Measurements from ENCODE around the gene PEX14. TPM values are rescaled to one million over a fixed set of nuclear protein-coding genes. Genes with fewer than 3 reads are reported as not detected.

Gene PEX14
- total RNA-seq, 1 experiment from 2014 or later = 27.3 TPM

DNA sequence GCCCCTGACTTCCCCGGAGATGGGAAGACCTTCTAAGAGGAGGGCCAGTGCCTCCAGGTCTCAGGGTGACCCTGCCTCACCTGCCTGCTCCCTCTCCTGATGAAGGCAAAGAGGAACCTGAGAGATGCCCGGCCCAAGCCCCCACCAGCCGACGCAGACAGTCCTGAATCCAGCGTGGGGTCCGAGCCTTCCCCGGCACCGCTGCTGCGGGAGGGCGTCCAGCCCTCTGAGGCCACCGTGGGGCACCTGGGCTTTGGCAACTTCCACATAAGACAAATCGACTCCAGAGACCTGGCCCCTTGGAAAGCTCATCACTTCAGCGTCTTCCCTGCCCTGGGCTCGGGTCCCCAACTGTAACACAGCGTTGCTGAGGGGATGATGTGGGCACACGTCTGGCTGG lies 199.5 kb downstream of the PEX14 start:
- no peak overlapping the region for H3K27ac Mint-ChIP-seq
- ATAC-seq (no peak), DNase-seq (ENCODE audit: low spot score) (no peak)
- CTCF ChIA-PET = no interaction called here
- H3K36me3 Mint-ChIP-seq = no peaks in the 10 kb centered on the region
- H3K4me1 Mint-ChIP-seq = peaks cover 32% of the 10 kb centered on the region
- POLR2A ChIA-PET = no interaction called here
- TF ChIP-seq, protein P1, sequence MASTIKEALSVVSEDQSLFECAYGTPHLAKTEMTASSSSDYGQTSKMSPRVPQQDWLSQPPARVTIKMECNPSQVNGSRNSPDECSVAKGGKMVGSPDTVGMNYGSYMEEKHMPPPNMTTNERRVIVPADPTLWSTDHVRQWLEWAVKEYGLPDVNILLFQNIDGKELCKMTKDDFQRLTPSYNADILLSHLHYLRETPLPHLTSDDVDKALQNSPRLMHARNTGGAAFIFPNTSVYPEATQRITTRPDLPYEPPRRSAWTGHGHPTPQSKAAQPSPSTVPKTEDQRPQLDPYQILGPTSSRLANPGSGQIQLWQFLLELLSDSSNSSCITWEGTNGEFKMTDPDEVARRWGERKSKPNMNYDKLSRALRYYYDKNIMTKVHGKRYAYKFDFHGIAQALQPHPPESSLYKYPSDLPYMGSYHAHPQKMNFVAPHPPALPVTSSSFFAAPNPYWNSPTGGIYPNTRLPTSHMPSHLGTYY (CRISPR knock-in tag; IDR thresholded peaks at IDR 0.05) = no peak
- TF ChIP-seq, protein P2, sequence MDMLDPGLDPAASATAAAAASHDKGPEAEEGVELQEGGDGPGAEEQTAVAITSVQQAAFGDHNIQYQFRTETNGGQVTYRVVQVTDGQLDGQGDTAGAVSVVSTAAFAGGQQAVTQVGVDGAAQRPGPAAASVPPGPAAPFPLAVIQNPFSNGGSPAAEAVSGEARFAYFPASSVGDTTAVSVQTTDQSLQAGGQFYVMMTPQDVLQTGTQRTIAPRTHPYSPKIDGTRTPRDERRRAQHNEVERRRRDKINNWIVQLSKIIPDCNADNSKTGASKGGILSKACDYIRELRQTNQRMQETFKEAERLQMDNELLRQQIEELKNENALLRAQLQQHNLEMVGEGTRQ (CRISPR knock-in tag; IDR thresholded peaks at IDR 0.05) = no peak
- TF ChIP-seq NFYB (CRISPR knock-in tag; conservative IDR thresholded peaks at IDR 0.05; ENCODE audit: low read depth) (no peak), ZNF396 (CRISPR knock-in tag; IDR thresholded peaks at IDR 0.05; ENCODE audit: borderline replicate concordance) (no peak), TCF7 (CRISPR knock-in tag; IDR thresholded peaks at IDR 0.05; ENCODE audit: low read depth) (no peak), JAZF1 (CRISPR knock-in tag; IDR thresholded peaks at IDR 0.05) (no peak), NR1H2 (CRISPR knock-in tag; IDR thresholded peaks at IDR 0.05) (no peak), CREM (CRISPR knock-in tag; IDR thresholded peaks at IDR 0.05) (no peak), SOX15 (CRISPR knock-in tag; IDR thresholded peaks at IDR 0.05) (no peak), CREB1 (CRISPR knock-in tag; IDR thresholded peaks at IDR 0.05) (no peak), NFATC4 (CRISPR knock-in tag; IDR thresholded peaks at IDR 0.05) (no peak), ELF4 (CRISPR knock-in tag; IDR thresholded peaks at IDR 0.05; ENCODE audit: low read depth) (no peak), ZNF671 (CRISPR knock-in tag; IDR thresholded peaks at IDR 0.05) (no peak), FOXJ3 (CRISPR knock-in tag; IDR thresholded peaks at IDR 0.05; ENCODE audit: borderline replicate concordance) (no peak)
- TF ChIP-seq, protein P3, sequence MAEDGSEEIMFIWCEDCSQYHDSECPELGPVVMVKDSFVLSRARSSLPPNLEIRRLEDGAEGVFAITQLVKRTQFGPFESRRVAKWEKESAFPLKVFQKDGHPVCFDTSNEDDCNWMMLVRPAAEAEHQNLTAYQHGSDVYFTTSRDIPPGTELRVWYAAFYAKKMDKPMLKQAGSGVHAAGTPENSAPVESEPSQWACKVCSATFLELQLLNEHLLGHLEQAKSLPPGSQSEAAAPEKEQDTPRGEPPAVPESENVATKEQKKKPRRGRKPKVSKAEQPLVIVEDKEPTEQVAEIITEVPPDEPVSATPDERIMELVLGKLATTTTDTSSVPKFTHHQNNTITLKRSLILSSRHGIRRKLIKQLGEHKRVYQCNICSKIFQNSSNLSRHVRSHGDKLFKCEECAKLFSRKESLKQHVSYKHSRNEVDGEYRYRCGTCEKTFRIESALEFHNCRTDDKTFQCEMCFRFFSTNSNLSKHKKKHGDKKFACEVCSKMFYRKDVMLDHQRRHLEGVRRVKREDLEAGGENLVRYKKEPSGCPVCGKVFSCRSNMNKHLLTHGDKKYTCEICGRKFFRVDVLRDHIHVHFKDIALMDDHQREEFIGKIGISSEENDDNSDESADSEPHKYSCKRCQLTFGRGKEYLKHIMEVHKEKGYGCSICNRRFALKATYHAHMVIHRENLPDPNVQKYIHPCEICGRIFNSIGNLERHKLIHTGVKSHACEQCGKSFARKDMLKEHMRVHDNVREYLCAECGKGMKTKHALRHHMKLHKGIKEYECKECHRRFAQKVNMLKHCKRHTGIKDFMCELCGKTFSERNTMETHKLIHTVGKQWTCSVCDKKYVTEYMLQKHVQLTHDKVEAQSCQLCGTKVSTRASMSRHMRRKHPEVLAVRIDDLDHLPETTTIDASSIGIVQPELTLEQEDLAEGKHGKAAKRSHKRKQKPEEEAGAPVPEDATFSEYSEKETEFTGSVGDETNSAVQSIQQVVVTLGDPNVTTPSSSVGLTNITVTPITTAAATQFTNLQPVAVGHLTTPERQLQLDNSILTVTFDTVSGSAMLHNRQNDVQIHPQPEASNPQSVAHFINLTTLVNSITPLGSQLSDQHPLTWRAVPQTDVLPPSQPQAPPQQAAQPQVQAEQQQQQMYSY (CRISPR knock-in tag; IDR thresholded peaks at IDR 0.05) = no peak
- TF ChIP-seq, protein P4, sequence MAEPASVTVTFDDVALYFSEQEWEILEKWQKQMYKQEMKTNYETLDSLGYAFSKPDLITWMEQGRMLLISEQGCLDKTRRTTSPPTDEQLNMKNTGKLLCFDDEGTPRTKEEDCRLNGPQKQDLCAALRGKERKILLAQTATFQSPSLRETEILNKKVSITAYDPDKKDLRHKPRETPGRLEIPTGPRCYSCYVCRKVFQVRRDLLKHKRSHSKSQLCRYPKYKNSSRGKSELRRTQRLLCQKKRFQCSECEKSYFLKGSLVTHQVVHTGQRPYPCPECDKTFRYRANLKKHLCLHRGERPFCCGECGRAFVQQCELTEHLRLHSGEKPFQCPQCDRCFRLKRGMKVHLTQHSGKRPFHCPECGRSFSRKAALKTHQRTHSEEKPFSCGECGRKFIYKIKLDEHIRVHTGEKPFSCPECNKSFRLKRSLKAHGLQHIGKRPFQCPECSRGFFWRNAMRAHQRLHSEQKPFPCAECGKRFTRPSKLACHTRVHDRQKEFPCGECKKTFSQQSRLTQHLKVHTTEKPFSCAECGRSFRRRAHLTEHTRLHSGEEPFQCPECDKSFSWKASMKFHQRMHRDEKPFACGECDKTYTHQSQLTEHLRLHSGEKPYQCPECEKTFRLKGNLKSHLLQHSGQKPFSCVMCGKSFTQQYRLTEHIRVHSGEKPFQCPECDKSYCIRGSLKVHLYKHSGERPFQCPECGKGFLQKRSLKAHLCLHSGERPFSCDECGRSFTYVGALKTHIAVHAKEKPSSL (CRISPR knock-in tag; conservative IDR thresholded peaks at IDR 0.05) = no peak
- TF ChIP-seq, protein P5, sequence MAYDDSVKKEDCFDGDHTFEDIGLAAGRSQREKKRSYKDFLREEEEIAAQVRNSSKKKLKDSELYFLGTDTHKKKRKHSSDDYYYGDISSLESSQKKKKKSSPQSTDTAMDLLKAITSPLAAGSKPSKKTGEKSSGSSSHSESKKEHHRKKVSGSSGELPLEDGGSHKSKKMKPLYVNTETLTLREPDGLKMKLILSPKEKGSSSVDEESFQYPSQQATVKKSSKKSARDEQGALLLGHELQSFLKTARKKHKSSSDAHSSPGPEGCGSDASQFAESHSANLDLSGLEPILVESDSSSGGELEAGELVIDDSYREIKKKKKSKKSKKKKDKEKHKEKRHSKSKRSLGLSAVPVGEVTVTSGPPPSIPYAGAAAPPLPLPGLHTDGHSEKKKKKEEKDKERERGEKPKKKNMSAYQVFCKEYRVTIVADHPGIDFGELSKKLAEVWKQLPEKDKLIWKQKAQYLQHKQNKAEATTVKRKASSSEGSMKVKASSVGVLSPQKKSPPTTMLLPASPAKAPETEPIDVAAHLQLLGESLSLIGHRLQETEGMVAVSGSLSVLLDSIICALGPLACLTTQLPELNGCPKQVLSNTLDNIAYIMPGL (CRISPR knock-in tag; IDR thresholded peaks at IDR 0.05) = no peak
- TF ChIP-seq, protein P6, sequence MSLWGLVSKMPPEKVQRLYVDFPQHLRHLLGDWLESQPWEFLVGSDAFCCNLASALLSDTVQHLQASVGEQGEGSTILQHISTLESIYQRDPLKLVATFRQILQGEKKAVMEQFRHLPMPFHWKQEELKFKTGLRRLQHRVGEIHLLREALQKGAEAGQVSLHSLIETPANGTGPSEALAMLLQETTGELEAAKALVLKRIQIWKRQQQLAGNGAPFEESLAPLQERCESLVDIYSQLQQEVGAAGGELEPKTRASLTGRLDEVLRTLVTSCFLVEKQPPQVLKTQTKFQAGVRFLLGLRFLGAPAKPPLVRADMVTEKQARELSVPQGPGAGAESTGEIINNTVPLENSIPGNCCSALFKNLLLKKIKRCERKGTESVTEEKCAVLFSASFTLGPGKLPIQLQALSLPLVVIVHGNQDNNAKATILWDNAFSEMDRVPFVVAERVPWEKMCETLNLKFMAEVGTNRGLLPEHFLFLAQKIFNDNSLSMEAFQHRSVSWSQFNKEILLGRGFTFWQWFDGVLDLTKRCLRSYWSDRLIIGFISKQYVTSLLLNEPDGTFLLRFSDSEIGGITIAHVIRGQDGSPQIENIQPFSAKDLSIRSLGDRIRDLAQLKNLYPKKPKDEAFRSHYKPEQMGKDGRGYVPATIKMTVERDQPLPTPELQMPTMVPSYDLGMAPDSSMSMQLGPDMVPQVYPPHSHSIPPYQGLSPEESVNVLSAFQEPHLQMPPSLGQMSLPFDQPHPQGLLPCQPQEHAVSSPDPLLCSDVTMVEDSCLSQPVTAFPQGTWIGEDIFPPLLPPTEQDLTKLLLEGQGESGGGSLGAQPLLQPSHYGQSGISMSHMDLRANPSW (CRISPR knock-in tag; conservative IDR thresholded peaks at IDR 0.05; ENCODE audit: low read depth) = no peak
- TF ChIP-seq, protein P7, sequence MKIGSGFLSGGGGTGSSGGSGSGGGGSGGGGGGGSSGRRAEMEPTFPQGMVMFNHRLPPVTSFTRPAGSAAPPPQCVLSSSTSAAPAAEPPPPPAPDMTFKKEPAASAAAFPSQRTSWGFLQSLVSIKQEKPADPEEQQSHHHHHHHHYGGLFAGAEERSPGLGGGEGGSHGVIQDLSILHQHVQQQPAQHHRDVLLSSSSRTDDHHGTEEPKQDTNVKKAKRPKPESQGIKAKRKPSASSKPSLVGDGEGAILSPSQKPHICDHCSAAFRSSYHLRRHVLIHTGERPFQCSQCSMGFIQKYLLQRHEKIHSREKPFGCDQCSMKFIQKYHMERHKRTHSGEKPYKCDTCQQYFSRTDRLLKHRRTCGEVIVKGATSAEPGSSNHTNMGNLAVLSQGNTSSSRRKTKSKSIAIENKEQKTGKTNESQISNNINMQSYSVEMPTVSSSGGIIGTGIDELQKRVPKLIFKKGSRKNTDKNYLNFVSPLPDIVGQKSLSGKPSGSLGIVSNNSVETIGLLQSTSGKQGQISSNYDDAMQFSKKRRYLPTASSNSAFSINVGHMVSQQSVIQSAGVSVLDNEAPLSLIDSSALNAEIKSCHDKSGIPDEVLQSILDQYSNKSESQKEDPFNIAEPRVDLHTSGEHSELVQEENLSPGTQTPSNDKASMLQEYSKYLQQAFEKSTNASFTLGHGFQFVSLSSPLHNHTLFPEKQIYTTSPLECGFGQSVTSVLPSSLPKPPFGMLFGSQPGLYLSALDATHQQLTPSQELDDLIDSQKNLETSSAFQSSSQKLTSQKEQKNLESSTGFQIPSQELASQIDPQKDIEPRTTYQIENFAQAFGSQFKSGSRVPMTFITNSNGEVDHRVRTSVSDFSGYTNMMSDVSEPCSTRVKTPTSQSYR (CRISPR knock-in tag; IDR thresholded peaks at IDR 0.05) = no peak
- TF ChIP-seq, protein P8, sequence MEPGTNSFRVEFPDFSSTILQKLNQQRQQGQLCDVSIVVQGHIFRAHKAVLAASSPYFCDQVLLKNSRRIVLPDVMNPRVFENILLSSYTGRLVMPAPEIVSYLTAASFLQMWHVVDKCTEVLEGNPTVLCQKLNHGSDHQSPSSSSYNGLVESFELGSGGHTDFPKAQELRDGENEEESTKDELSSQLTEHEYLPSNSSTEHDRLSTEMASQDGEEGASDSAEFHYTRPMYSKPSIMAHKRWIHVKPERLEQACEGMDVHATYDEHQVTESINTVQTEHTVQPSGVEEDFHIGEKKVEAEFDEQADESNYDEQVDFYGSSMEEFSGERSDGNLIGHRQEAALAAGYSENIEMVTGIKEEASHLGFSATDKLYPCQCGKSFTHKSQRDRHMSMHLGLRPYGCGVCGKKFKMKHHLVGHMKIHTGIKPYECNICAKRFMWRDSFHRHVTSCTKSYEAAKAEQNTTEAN (CRISPR knock-in tag; IDR thresholded peaks at IDR 0.05) = no peak
- no peaks in the 10 kb centered on the region; the same call in 1 of the 2 replicates for H3K27me3 Mint-ChIP-seq (ENCODE audit: low read depth)
- no peaks in the 10 kb centered on the region for H3K9me3 Mint-ChIP-seq
- no peak overlapping the region for H3K4me3 Mint-ChIP-seq

Measured in WTC11 (cell line).